NCI-H748 treated with DMSO at 0.1 percent for 48 hours (cell line): ENCODE data around the gene TTLL13.
A peak's percentile ranks its signal among the peaks of the same experiment; 100 is the strongest.

Experiments used
- DNase-seq: peaks from one replicate; lab custom pipeline; 2025; lab: John Stamatoyannopoulos, UW

Gene TTLL13

GRCh38 chr15:90249203-90249863 is at the start of gene TTLL13:
Gene TTLL13, plus strand, starts transcription at chr15:90249556. Its CDS starts 1,075 bp downstream, at chr15:90250631.
- peak; percentile 28 for DNase-seq

GRCh38 chr15:90200534-90201129 is 48.7 kb upstream of the TTLL13 start:
- DNase-seq, result no peak

DNA sequence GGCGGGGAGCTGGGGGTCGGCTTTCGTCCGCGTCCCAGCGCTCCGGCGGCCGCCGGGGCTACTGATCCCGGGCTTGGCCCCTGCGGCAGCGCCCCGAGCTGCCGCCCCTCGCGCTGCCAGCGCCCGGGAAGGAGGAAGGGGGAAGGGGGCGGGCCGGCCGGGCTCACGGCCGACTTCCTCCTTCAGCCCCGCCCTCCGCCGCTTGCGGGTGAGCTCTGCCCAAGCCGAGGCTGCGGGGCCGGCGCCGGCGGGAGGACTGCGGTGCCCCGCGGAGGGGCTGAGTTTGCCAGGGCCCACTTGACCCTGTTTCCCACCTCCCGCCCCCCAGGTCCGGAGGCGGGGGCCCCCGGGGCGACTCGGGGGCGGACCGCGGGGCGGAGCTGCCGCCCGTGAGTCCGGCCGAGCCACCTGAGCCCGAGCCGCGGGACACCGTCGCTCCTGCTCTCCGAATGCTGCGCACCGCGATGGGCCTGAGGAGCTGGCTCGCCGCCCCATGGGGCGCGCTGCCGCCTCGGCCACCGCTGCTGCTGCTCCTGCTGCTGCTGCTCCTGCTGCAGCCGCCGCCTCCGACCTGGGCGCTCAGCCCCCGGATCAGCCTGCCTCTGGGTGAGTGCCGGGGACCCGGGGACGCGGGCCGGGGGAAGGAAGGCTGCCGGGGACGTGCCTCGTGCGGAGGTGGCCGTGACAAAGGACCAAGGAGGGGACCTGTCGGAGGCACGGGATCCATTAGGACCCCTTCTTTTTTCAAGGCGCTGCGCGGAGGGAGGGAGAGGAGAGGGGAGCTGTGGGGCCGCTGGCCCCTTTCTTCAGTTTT is 48.0 kb upstream of the TTLL13 start, which contains the start of gene SEMA4B:
Gene SEMA4B (plus strand): TSS at position 201 of the 814 bp plus-strand sequence. CDS start 249 bp downstream, at position 450.
- no peak for DNase-seq

DNA sequence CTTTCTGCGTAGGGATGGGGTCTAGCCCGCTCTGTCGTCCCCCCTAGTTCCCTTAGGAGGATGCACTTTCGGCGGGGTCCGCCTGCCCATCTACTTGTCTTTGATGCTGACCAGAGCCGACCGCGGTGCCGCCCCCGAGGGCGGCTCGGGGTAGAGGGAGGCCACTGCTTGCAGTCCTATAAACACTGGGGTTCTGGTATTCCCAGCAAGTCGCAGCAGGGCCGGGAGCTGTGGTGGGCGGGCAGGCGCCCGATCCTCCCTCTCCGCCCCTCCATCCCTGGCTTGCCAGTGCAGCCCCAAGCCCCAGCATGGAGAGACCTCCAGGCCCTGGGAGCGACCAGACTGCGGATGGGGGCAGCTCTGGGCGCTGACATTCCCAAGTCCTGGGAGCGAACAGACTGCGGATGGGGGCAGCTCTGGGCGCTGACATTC is 47.4 kb upstream of the TTLL13 start:
- no peak for DNase-seq

DNA sequence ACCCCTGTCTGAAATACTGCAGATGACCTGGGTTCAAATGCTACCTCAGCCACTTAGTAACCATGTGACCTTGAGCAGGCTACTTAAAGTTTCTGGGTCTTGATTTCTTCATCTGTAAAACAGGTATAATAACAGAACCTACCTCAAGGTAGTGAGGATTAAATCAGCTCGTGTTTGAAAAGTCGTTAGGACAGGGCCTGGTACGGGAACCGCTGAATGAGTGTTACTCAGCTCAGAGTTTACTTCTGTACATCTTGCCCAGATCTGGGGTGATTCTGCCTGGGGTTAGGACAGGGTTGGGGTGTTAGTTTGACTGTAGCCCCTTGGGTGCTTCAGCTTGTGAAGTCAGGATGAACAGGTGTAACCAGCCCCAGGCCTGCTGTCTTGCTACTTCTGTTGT is 46.4 kb upstream of the TTLL13 start:
- no peak for DNase-seq

GRCh38 chr15:90203473-90203872 is 45.9 kb upstream of the TTLL13 start:
- DNase-seq, result no peak

- DNase-seq, result no peak
These were observed 45.4 kb upstream of the TTLL13 start for GRCh38 chr15:90203922-90204321.

DNA sequence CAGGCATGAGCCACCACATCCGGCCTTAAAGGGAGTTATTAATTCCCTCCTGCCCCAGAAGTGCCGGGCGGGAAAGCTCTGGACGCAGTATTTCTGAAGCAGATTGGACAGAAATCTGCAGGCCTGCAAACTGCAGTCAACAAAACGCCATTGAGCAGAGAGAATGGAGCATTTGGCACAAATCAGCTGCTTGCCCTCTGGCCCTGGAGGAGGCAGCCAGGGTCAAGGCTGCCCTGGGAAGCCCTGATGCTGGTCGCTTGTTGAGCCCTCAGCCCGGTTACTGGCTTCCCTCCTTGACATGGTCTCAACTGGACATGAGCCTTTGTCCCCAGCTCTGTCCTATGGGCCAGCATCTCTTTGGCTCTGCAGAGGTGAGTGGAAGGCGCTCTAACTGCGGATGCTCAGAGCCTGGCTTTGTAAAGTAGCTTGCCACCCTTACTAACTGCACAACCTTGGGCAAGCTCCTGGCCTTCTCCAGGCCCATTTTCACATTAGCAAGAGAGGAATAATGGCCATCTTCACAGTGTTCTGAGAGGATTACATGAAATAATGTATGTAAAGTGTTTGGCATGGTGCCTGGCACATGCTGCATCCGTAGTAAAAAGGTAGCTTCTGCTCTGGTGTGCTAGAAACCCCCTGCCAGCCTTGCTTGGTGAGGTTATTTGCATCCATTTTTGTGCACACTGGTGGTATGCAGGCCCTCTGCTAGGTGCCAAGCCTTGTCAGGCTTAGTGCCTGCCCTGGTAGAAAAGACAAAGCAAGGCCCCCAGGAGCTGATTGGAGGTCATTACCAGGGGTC is 44.1 kb upstream of the TTLL13 start:
- DNase-seq, result no peak

DNA sequence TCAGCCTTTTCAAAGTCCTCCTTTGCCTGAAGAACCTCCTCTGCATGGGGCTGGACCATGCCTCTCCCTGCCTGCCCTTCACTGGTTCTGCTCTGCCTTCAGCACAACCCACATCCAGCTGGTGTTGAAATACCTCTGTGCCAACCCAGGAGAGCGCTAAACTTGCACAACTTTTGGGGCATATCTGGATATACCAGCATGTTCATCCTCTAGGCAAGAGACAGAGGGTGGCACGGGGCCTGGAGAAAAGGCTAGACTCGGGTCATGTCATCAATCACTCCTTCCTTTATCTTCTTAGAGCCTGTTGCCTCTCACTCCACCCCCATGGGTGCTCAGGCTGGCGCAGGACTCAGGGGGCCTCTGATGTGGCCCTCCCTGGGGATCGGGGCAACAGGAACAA is 43.5 kb upstream of the TTLL13 start:
- DNase-seq, result no peak

- DNase-seq, result no peak
These were observed 42.1 kb upstream of the TTLL13 start for GRCh38 chr15:90207252-90207651.

DNA sequence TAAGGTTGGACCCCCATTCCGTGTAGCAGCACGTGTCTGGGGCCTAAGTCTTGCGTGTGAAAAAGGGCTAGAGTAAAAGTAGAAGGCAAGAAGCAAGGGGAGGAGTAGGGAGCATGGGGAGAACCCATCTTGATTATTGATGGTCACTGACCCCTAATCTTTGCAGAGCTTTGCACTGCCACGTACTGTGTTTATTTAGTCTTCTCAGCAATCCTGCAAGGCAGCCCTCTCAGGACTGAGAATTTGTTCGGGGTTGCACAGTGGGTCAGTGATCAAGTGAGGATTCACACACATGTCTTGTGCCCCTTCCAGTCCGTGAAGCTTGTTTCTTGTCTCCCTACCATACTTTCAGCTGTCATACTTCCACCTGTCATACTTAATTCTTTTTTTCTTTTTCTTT is 41.0 kb upstream of the TTLL13 start:
- no peak for DNase-seq

GRCh38 chr15:90209591-90209990 is 39.8 kb upstream of the TTLL13 start:
- no peak for DNase-seq

- no peak for DNase-seq
These were observed 38.8 kb upstream of the TTLL13 start for GRCh38 chr15:90210593-90210992.

GRCh38 chr15:90211009-90211408 is 38.3 kb upstream of the TTLL13 start:
- DNase-seq, result no peak

DNA sequence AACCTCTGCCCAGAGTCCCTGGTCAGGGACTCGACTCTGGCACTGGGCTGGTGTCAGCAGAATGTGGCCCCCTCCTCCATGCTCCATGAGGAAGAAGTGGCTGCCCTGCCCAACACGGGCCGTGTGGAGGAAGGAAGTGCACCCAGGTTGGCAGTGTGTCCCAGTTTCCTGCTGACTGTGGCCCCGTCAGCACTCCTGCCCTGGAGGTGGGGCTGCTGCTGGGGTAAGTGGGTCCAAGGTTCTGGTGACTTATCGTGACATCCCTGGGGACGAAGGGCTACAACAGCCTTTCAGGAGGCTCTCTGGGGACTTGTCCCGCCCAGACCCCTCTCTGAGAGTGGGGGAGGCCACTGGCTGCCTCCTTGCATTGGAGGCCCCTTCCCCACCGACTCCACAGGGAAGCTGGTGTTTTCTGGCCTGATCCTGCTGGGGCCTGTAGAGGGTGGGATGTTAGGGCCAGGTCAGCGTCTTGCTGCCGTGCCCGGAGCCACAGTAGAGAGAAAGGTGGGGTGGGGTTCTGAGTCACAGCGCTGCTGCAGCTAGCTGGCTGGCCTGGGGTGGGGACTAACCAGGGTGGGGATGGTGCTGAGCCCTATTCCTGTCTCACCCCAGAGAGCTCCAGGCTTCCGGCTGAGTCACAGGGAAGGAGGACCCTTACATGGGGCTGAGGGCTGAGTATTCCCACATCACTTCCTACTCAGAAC is 37.8 kb upstream of the TTLL13 start:
- DNase-seq, result no peak

- DNase-seq, result no peak
These were observed 36.9 kb upstream of the TTLL13 start for GRCh38 chr15:90212221-90213098.

DNA sequence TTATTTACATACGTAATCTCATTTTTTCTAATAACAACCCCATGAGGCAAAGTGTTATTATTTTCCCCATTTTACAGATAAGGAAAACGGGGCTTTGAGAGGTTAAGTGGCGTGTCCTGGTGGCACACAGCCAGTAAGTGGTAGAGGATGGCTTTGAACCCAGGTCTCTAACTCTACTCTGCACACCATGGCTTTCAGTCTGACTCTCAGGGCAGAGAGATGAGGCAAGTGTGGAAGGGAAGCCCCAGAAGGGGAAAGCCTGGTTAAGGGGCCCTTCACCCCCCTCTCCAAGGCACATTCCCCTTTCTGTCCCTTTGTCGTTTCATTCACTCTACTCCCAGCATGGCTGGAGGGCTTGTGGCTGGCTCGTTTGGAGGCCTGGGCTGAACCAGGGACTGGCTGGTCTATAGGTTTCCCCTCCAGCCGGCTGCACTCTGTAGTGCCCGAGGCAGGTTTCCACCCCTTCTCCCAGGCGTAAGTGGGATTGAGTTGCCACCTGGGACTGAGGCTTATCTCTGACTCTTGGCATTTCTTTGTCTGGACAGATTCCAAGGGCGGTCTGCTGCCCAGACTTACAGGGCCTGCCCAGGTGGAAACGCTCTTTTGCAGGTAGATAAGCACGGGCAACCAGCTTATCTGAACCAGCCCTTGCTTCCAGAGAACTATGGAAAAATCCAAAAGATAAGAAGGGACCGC is 36.1 kb upstream of the TTLL13 start:
- DNase-seq, result no peak

- no peak for DNase-seq
These were observed 35.5 kb upstream of the TTLL13 start for GRCh38 chr15:90213818-90214204.

- no peak for DNase-seq
These were observed 34.7 kb upstream of the TTLL13 start for GRCh38 chr15:90214553-90215196.
